ENCODE data around the gene TMC2. TPM values are rescaled to one million over a fixed set of nuclear protein-coding genes. Genes with fewer than 3 reads are reported as not detected.

The TMC2 gene
- total RNA-seq, 1 experiment from 2014 or later: not detected

DNA sequence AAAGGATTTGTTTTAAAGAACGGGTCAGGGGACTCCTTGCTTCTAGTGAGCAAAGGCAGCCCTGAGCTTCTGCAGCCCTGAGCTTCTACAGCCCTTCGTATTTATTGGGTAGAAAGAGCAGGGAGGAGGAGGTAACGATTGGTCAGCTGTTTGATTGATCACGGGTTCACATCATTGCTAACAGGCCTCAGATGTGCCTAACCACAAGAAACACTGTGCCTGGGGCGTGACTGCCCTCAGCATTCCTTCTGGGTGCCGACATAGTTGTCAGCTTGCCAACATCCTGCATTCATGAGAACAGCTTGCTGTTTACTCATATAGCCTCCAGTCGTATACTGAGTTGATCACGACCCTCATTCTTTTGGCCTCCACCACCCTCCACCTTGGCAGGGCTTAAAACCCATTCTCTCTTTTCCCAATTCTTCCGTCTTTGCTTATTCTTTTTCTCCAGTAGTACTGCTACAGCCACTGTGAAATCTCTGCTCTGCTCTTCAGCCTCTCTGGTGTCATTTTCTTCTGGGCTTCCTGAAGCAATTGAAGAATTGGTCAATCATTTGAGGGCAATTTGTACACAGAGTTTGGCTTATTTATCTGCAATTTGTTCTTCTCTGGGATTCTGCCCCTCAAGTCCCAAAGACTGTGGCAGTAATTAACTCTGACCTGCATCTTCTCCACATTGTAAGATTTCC is 90.6 kb downstream of the TMC2 start:
- peak; percentile 90 for DNase-seq (ENCODE audit: low read depth)

GRCh38 chr20:2631228-2631627 is 94.9 kb downstream of the TMC2 start:
- DNase-seq (ENCODE audit: low read depth): peak; percentile 31

DNA sequence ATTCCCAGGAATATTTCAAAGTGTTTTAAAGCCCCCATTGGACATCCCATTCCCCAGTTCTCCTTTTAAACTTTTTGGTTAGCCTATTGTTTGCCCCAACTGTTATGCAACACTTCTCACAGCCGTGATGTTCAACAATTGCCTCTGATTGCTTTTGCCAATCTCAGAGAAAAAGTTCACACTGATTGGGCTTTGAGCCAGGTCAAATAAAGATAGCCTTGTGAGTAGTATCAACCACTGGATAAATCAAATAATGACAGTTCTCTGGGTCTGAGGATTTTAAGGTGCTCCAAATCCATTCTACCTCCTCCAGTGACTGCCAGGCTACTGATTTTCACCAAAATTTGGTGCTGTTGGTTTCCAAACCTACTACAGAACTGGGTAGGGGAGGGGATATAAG is 97.0 kb downstream of the TMC2 start:
- DNase-seq (ENCODE audit: low read depth): no peak

GRCh38 chr20:2637246-2637645 is 100.9 kb downstream of the TMC2 start:
- DNase-seq (ENCODE audit: low read depth): no peak

DNA sequence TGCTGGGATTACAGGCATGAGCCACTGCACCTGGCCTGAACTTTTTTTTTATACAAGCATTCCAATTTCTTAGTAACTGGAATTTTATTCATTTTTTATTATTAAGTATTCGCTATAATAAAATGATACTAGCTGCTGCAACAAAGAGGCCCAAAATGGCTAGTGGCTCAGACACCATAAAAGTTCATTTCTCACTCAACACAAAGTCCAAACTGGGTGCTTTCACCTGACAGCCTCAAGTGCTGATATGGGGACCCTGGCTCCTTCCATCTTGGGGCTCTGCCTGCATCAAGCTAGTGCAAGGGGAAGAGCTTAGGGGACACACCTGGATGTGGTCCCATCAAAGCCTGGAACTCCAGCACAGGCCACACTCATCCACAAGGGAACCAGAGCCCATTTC is 103.9 kb downstream of the TMC2 start:
- DNase-seq (ENCODE audit: low read depth): no peak

GRCh38 chr20:2640899-2641298 is 104.5 kb downstream of the TMC2 start:
- DNase-seq (ENCODE audit: low read depth): no peak

DNA sequence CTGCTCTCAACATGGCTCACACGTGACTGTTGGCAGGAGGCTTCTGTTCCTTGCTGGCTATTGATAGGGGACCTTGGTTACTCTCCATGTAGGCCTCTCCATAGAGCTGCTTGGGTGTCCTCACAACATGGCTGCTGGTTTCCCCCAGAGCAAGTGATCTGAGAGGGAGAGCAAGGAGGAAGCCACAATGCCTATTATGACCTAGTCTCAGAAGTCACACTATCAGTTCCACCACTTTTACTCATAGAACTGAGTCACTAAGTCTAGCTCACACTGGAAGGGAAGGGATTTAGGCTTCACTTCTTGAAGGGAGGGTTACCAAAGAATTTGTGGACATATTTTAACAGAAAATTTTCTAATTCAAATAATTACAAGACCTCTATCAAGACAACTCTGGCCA is 107.3 kb downstream of the TMC2 start:
- DNase-seq (ENCODE audit: low read depth): no peak

- DNase-seq (ENCODE audit: low read depth): peak; percentile 92
These were observed 115.7 kb downstream of the TMC2 start, which contains the start of gene NOP56 for GRCh38 chr20:2651772-2652723. Gene NOP56, plus strand, starts transcription at chr20:2652632. Its CDS starts 29 bp downstream, at chr20:2652661.

- no peak for DNase-seq (ENCODE audit: low read depth)
These were observed 116.6 kb downstream of the TMC2 start for GRCh38 chr20:2652724-2653555.

DNA sequence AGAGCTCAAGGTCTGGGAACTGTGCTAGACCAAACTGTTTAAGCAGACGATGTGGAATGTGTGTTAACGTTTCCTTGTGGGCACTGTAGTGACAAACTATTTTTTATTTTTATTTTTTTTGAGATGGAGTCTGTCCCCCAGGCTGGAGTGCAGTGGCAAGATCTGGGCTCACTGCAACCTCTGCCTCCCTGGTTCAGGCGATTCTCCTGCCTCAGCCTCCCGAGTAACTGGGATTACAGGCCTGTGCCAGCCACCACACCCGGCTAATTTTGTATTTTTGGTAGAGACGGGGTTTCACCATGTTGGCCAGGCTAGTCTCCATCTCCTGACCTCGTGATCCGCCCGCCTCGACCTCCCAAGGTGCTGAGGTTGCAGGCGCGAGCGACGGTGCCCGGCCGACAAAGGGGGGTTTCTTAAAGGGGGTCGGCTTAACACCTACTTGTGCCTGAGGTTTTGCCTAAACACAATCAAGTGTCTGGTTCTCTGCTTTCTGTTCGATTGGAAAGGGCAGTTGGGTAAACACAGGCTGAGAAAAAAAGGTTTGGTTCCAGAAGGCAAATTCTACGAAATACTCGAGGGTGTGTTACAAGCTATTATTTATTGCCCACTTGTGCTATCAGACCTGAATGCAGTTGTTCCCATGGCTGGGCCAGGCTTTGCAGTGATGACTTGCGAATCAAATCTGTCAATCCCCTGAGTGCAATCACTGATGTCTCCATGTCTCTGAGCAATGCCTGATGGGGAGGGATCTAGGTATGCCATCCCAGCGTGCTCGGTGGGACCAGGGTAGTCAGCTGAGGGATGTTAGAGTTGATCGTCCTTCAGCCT is 117.4 kb downstream of the TMC2 start:
- no peak for DNase-seq (ENCODE audit: low read depth)

- DNase-seq (ENCODE audit: low read depth): no peak
These were observed 118.0 kb downstream of the TMC2 start for GRCh38 chr20:2654384-2654822.

DNA sequence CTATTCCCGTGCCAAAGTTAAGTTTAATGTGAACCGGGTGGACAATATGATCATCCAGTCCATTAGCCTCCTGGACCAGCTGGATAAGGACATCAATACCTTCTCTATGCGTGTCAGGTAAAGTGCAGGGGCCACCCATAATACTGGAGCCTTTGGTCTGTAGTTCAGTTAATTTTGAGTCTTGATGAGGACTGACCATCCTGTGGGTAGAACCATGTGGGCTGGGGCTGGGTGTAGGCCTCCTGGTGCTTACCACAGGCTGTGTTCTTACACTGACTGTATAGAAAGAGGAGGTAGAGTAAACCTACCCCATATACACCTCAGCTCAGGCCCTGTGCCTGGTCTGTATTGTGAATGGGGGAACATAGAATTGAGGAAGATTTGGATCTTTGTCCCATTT is 118.5 kb downstream of the TMC2 start:
- DNase-seq (ENCODE audit: low read depth): no peak

- DNase-seq (ENCODE audit: low read depth): no peak
These were observed 119.2 kb downstream of the TMC2 start for GRCh38 chr20:2655331-2656116.

DNA sequence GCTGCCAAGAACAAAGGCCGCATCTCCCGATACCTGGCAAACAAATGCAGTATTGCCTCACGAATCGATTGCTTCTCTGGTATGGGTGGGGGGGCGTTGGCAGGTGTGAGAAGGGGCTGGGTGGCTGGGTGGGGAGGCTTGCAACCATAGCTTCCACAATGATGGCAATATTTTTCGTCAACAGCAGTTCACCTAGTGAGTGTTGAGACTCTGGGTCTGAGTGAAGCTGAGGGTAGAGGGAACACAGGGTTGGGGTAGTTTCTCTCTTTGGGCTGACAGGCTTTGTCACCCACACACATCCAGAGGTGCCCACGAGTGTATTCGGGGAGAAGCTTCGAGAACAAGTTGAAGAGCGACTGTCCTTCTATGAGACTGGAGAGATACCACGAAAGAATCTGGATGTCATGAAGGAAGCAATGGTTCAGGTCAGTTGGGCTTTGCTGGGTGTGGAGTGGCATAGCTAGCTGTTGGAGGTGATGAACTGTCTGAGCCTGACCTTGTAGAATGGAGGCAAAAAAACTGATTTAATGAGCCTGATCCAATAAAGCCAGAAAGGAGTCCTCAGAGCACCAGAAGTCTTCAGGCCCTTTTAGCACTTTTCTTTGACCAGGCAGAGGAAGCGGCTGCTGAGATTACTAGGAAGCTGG is 120.2 kb downstream of the TMC2 start:
- DNase-seq (ENCODE audit: low read depth): no peak

- DNase-seq (ENCODE audit: low read depth): no peak
These were observed 120.9 kb downstream of the TMC2 start for GRCh38 chr20:2657241-2657640.

DNA sequence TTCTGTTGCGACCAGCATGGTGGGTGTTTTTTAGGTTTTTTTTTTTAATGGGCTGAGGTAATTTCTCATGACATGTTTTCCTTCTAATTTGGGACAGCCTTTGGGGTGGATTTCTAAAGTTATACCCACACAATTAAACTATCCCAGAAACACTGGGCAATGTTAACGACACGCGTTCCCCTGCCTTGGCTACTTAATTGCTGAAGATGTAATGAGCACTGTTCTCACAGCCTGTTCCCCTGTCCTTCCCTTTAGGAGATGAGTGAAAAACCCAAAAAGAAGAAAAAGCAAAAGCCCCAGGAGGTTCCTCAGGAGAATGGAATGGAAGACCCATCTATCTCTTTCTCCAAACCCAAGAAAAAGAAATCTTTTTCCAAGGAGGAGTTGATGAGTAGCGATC is 121.3 kb downstream of the TMC2 start:
- DNase-seq (ENCODE audit: low read depth): no peak

DNA sequence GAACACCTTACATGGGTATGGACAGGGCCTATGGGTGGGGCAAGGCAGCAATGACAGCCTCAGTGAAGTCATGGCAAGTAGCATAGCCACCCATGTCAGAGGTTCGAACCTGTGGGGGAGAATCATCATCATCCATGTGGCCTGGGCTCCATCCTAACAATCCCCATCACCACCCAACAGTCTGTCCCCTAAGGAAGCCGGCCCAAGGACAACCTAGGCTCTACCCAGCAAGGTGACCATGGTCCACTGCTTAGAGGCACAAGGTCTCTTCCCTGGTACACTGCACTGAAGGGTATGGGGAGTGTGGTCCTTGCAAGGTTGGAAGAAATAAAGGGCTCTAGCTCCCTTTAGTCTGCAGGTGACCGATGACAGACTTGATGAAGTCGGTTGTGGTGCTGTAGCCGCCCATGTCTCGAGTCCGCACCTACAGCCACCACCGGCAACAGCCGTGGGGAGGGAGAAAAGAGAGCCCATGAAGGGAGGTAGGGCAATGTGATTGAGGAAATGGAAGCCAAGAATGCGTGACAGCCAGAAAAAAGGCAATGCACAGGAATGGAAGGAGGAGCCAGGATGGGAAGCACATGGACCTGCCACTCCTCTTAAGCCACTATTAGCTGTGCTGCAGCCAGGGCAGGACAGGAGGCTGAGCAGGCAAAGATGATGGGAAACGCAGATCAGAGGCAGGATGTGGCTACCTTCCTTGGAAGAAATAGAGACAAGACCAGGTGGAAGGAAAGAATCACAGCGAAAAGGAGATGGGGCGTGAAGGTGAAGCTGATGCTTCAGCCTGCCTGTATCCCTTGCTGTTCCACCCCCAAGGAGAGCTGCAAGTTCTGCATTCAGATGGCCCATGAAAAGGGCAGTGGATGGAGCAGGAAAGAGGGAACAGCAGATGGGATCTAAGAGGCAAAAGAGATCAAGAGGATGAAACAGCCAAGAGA is 122.3 kb downstream of the TMC2 start:
- peak; percentile 39 for DNase-seq (ENCODE audit: low read depth)

- no peak for DNase-seq (ENCODE audit: low read depth)
These were observed 123.2 kb downstream of the TMC2 start for GRCh38 chr20:2659547-2659946.
